ENCODE measurements around the gene DIAPH3.

- TF ChIP-seq POLR2A (IDR thresholded peaks at IDR 0.05; ENCODE audit: low read depth, low read length) (no peak), POLR2AphosphoS5 (IDR thresholded peaks at IDR 0.05; ENCODE audit: low read depth, low read length) (no peak)
Observed at GRCh38 chr13:60112771-60113170, 51.0 kb downstream of the DIAPH3 start.

All from GM12892 (cell line).